GM21529 (cell line): ENCODE data around the gene LMAN2L.

Experiments used
- ATAC-seq: cut with Tn5 transposase; IDR thresholded peaks from one replicate; pipeline ENCODE4 v1.9.1; 2021; ENCODE audit not compliant: unreplicated experiment

Gene LMAN2L

GRCh38 chr2:96760036-96760985 lies 20.4 kb upstream of the LMAN2L start, which contains the start of gene CNNM4:
Gene CNNM4 (plus strand): TSS chr2:96760902. CDS start chr2:96761000, 98 bp downstream.
- peak; percentile 79 for ATAC-seq

DNA sequence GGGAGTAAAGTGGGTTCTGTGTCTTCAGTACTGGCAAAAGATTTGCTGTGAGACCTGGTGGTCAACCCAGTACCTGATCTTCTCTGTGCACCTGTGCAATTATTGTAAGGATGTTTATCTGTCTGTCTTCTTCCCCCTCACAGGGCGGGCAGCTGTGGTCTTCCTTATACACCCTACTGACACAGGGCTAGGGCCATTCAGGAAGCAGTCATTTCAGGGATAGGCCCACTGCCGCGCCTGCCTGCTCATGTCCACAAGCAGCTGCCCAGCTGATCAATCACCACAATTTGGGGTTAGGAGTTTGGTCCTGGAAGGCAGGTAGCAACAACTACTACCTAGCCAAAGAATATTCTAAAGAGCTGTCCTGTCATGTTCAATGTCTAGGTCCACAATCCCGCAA lies 19.7 kb upstream of the LMAN2L start:
- no peak for ATAC-seq

DNA sequence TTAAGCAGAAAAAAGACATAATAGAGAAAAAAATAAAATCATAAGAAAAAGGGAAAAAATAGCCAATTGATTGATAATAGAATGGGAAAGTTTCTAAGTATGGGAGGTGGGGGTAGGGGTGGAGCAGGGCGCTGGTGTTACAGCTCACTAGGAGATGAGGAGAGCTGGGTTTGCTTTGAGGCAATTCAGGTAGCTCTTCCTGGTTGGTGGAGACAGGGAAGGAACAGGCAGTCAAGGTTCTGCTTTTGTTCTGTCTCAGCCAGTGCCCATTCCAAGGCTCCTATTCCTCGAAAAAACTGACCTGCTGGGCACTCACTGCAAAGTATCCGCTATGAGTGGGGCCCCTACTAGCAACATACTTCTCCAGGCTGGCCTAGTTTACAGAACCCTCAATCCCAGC lies 19.1 kb upstream of the LMAN2L start:
- no peak for ATAC-seq

DNA sequence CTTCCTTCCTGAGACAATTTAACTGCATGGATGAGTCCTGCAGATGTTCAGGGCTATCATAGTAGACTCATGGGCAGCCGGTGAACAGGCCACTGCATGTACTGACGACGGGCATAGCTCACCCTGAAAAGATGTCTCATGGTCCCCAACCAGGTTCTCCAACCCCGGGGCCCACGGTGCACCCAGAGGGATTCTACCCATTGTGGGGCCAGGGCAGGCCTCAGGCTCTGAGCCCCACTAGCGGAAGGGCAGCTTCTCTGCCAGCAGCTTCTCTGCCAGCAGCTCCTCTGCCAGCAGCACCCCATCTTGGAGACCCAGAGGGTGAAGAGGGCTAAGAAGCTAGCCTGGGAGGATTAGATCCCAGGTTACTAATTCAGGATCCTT lies 17.6 kb upstream of the LMAN2L start:
- ATAC-seq, result no peak

- ATAC-seq, result no peak
These were observed 17.1 kb upstream of the LMAN2L start for GRCh38 chr2:96756788-96757476.

DNA sequence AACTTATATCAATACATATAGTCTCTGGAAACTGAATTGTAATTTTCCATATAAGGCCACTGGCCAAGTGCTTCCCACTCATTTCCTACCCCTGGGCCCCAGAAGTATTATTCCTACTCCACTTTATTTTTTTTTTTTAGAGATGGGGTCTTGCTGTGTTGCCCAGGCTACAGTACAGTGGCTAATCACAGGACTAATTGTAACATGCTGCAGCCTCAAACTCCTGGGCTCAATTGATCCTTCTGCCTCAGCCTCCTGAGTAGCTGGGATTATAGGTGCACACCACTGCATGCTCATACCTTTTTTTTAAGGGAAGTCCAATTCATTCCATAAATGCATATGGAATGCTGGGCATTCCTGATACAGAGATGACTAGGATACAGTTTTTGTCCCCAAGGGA lies 14.5 kb upstream of the LMAN2L start:
- ATAC-seq, result no peak

DNA sequence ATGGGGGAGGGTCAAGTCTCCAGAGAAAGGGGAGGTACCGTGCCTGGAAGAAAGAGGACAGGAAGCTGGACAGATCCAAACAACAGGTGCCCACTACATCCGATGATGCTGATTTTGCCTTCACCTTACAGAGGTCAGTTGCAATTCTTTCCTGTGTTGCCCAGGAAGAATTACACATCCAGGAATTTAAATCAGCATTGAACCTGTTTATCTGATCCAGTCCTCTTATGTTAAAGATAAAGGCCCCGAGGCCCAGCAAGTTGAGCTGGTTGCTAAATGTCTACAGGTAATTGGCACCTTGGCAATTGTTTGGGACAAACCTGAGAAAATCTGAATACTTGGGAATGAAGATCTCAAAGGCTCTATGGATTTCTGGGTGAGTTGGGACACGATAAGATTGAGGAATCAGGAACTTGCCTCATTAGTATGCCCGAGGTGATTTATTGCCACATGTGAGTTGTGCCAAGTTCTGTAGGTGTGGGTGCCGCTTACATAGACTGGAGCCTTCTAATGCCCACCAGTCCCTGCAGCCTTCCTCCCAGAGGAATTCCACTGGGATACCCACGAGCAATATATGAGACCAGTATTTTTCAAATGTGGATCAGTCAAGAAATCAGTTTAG lies 13.9 kb upstream of the LMAN2L start:
- ATAC-seq, result no peak

GRCh38 chr2:96751800-96752199 lies 11.9 kb upstream of the LMAN2L start:
- no peak for ATAC-seq

DNA sequence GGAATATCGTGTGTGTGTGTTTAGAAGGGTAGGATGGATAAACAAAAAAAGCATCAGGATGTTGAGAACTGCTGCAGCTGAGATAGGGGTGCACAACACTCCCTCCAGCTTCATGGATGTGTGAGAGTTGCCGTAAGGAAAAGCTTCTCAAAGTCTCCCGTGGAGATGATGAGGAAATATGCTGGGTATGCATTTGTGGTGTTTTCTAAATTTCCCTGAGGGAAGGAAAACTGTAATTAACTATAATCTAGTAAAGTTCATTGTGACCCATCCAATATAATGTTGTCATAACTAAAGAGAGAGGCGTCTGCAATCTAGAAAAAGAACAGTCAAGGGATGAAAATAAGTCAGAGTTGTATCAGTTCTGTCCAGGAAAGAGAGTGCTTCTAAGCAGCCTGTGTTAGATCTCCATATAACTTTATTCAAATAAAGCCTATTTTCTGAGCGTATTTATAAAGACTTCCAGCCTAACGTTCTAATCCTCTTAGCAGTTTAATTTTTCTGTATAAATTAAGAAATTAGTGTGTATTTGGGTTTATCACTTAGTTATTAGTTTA lies 7.3 kb upstream of the LMAN2L start:
- no peak for ATAC-seq

- ATAC-seq, result no peak
These were observed 710 bp downstream of the LMAN2L start for GRCh38 chr2:96739076-96739632.

GRCh38 chr2:96737831-96738230 lies 2.0 kb downstream of the LMAN2L start:
- no peak for ATAC-seq

DNA sequence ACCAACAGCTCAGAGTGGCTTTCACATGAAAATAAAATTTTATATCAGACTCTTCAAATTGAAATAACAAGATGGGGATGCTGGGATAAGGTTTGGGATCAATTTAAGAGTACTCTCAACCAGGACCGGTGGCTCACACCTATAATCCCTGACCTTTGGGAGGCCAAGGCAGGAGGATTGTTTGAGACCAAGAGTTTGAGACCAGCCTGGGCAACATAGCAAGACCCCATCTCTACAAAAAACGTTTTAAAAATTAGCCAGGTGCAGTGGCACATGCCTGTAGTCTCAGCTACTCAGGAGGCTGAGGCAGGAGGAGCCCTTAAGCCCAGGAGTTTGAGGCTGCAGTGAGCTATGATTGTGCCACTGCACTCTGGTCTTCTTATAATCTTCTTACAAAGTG lies 2.6 kb downstream of the LMAN2L start:
- ATAC-seq, result no peak

DNA sequence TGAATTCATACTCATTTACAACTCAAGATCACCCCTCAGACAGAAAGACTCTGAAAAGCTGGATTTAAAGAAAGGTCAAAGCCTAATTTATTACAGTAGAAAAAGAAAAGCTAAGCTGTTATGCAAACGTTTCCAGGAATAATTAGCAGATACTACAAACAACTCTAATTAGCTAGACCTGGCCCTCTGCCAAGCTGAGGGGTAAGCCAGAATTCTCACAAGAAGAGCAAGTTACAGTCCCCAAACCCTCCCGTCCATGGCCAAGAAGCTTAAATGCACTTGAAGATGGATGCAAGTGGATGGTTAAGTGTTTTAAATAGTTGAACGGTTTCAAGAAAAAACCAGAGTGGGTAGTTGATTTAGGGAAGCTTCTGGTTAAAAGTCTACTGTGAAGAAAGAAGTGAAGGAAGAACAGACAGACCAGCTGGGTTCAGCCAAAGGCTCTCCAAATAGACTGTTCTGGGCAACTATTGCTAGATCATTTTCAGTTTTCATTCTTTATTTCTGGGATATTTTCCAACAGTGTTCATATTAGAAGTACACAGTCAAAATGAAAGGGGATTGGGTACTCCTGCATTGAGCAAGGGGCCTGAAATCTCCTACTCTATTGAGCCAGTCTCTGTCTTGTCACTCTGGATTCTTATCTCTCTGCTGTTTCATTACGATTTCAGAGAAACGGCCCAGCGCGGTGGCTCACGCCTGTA lies 4.8 kb downstream of the LMAN2L start:
- ATAC-seq, result no peak

DNA sequence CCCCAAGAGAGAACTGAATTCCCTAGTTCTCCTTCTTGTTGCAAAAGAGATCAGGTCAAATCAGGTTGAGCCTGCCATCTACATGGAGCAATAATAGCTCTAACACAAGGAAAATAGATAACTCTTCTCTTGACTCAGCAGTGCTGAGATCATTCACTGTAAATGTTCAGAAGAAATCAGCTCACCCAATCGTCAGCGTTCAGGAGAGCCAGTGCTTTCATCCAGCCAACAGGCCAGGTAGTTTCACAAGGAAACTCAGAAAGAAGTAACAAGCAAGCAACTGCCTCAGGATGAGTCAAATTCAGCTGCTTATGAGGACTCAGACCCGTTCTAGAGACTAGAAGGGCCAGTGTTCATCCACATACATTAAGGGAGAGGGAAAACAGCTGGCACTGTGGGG lies 5.9 kb downstream of the LMAN2L start:
- no peak for ATAC-seq

GRCh38 chr2:96730212-96730611 lies 9.7 kb downstream of the LMAN2L start:
- ATAC-seq, result no peak

- no peak for ATAC-seq
These were observed 10.1 kb downstream of the LMAN2L start for GRCh38 chr2:96729748-96730147.

DNA sequence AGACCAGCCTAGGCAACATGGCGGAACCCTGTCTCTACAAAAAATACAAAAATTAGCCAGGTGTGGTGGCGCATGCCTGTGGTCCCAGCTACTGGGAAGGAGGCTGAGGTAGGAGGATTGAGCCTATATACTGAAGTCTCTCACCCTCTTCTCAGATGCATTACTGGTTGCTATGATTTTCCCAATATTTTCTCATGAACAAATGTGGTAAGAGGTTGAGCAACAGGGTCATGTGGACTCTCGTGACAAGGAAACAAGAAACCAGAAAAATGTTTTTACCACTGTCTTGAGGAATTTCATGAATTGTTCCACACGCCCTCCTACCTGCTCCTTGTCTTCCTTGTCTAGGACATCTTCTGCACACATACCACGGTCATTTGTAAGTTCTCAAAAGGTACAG lies 12.4 kb downstream of the LMAN2L start:
- no peak for ATAC-seq

- no peak for ATAC-seq
These were observed 13.7 kb downstream of the LMAN2L start for GRCh38 chr2:96726131-96726530.

GRCh38 chr2:96716388-96716787 lies 23.5 kb downstream of the LMAN2L start:
- no peak for ATAC-seq

GRCh38 chr2:96715658-96716057 lies 24.2 kb downstream of the LMAN2L start:
- ATAC-seq, result no peak

DNA sequence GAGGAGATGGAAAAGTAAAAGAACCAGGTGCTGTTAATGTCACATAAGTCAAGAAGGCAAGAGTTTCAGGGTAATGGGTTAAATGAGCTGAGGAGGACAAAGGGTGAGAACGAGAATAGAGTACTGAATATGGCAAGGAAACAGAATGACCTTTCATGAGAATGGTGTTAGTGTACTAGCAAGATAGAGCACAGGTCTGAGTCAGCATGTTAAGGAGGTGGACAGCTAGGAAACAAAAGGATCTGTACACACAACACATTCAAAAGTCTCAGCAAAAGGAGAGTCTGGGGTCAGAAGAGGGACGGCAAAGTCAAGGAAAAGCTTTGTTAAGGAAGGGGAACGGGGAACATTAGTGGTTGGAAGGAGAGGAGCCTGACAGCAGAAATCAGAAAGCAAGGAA lies 28.9 kb downstream of the LMAN2L start:
- no peak for ATAC-seq
